H9 (cell line): ENCODE measurements around the gene ASCL3. TPM values are rescaled to one million over a fixed set of nuclear protein-coding genes. Genes with fewer than 3 reads are reported as not detected.
A peak's percentile ranks its signal among the peaks of the same experiment; 100 is the strongest.

Experiments
- DNase-seq: peaks from one replicate; pipeline ENCODE4 v3.0.0-alpha.2; 2017
- H2AFZ ChIP-seq: one replicate; pipeline ENCODE4 v1.6.1; 2013; ENCODE audit warnings: mild to moderate bottlenecking, low read length, control low read depth, moderate library complexity
- H2AK5ac ChIP-seq: 2 replicates; pipeline ENCODE4 v1.6.1; 2013; ENCODE audit warnings: low read length, control low read depth, mixed read lengths; ENCODE audit not compliant: insufficient read length
- H2BK120ac ChIP-seq: one replicate; pipeline ENCODE4 v1.6.1; 2013; ENCODE audit warnings: low read depth, mild to moderate bottlenecking, low read length, control low read depth, inconsistent platforms; ENCODE audit not compliant: poor library complexity, severe bottlenecking
- H2BK12ac ChIP-seq: 2 replicates; pipeline ENCODE4 v1.6.1; 2013; ENCODE audit warnings: low read length, control low read depth, mixed read lengths, low read depth; ENCODE audit not compliant: insufficient read length
- H2BK15ac ChIP-seq: 2 replicates; pipeline ENCODE4 v1.6.1; 2013; ENCODE audit warnings: low read depth, low read length, control low read depth
- H2BK20ac ChIP-seq: one replicate; pipeline ENCODE4 v1.6.1; 2013; ENCODE audit warnings: low read depth, mild to moderate bottlenecking, low read length, control low read depth, inconsistent platforms; ENCODE audit not compliant: poor library complexity, severe bottlenecking
- H2BK5ac ChIP-seq: 2 replicates; pipeline ENCODE4 v1.6.1; 2013; ENCODE audit warnings: low read length, control low read depth, mixed read lengths; ENCODE audit not compliant: insufficient read length
- H3K14ac ChIP-seq: 2 replicates; pipeline ENCODE4 v1.6.1; 2013; ENCODE audit warnings: low read length, control low read depth; ENCODE audit not compliant: insufficient read depth
- H3K18ac ChIP-seq: 2 replicates; pipeline ENCODE4 v1.6.1; 2013; ENCODE audit warnings: low read depth, mild to moderate bottlenecking, mixed read lengths, low read length, control low read depth; ENCODE audit not compliant: insufficient read length
- H3K23ac ChIP-seq: 2 replicates; pipeline ENCODE4 v1.6.1; 2013; ENCODE audit warnings: low read length, control low read depth, mixed read lengths, low read depth; ENCODE audit not compliant: insufficient read length
- H3K23me2 ChIP-seq: 2 replicates; pipeline ENCODE4 v1.6.1; 2013; ENCODE audit warnings: low read depth, mild to moderate bottlenecking, mixed read lengths, low read length, control low read depth; ENCODE audit not compliant: insufficient read length, poor library complexity, severe bottlenecking
- H3K27ac ChIP-seq: 2 replicates; pipeline ENCODE4 v1.5.1; 2013; ENCODE audit warnings: low read length, control low read depth, mixed read lengths, low read depth; ENCODE audit not compliant: insufficient read length
- H3K27me3 ChIP-seq: 2 replicates; pipeline ENCODE4 v1.6.1; 2013; ENCODE audit warnings: low read length, control low read depth, inconsistent platforms; ENCODE audit not compliant: insufficient read depth
- H3K4ac ChIP-seq: 2 replicates; pipeline ENCODE4 v1.6.1; 2013; ENCODE audit warnings: low read depth, mild to moderate bottlenecking, control low read depth, inconsistent platforms, low read length, moderate library complexity
- H3K4me1 ChIP-seq: 2 replicates; pipeline ENCODE4 v1.6.1; 2013; ENCODE audit warnings: low read length, control low read depth, inconsistent platforms; ENCODE audit not compliant: insufficient read depth
- H3K4me2 ChIP-seq: 2 replicates; pipeline ENCODE4 v1.6.1; 2013; ENCODE audit warnings: low read length, control low read depth, mixed read lengths; ENCODE audit not compliant: insufficient read length, insufficient read depth
- H3K56ac ChIP-seq: 2 replicates; pipeline ENCODE4 v1.6.1; 2013; ENCODE audit warnings: low read depth, mild to moderate bottlenecking, mixed read lengths, low read length, control low read depth; ENCODE audit not compliant: insufficient read length
- H3K79me1 ChIP-seq: 2 replicates; pipeline ENCODE4 v1.6.1; 2013; ENCODE audit warnings: low read depth, mild to moderate bottlenecking, moderate library complexity, low read length, control low read depth, inconsistent platforms; ENCODE audit not compliant: insufficient read depth, poor library complexity, severe bottlenecking
- H3K79me2 ChIP-seq: 2 replicates; pipeline ENCODE4 v1.6.1; 2013; ENCODE audit warnings: low read length, control low read depth, inconsistent platforms; ENCODE audit not compliant: insufficient read depth
- H3K9ac ChIP-seq: 2 replicates; pipeline ENCODE4 v1.6.1; 2013; ENCODE audit warnings: low read length, control low read depth, mixed read lengths; ENCODE audit not compliant: insufficient read length; ENCODE audit errors: extremely low read depth
- H3K9me3 ChIP-seq: one replicate; pipeline ENCODE4 v1.6.1; 2013; ENCODE audit warnings: low read depth, low read length, inconsistent platforms; ENCODE audit not compliant: control insufficient read depth
- H3T11ph ChIP-seq: one replicate; pipeline ENCODE4 v1.6.1; 2013; ENCODE audit warnings: mild to moderate bottlenecking, low read length, control low read depth, inconsistent platforms
- H4K20me1 ChIP-seq: one replicate; pipeline ENCODE4 v1.6.1; 2013; ENCODE audit not compliant: control insufficient read depth, insufficient read length, insufficient read depth
- H4K5ac ChIP-seq: 2 replicates; pipeline ENCODE4 v1.6.1; 2013; ENCODE audit warnings: low read depth, mild to moderate bottlenecking, mixed read lengths, low read length, control low read depth; ENCODE audit not compliant: insufficient read length
- H4K8ac ChIP-seq: replicated peaks from 2 replicates; pipeline ENCODE4 v1.6.1; 2013; ENCODE audit warnings: low read length, control low read depth, mixed read lengths, low read depth; ENCODE audit not compliant: insufficient read length
- H4K91ac ChIP-seq: 2 replicates; pipeline ENCODE4 v1.6.1; 2013; ENCODE audit warnings: low read depth, mild to moderate bottlenecking, moderate library complexity, mixed read lengths, low read length, control low read depth; ENCODE audit not compliant: insufficient read length
- H3K27ac Mint-ChIP-seq, 3 experiments: 2 replicates in 2 of 3; 3 replicates in 1 of 3; pipeline ENCODE4 v1.8.0; 2020 to 2021; ENCODE audit warnings: mixed read lengths in 3 of 3, mild to moderate bottlenecking in 1 of 3, moderate library complexity in 1 of 3
- H3K27me3 Mint-ChIP-seq: 2 replicates; pipeline ENCODE4 v1.8.0; 2021; ENCODE audit warnings: low read depth, mild to moderate bottlenecking, moderate library complexity, mixed read lengths
- H3K36me3 Mint-ChIP-seq, 3 experiments: 2 replicates in 2 of 3; 3 replicates in 1 of 3; pipeline ENCODE4 v1.8.0; 2020 to 2021; ENCODE audit warnings: low read depth in 3 of 3, mixed read lengths in 3 of 3; ENCODE audit not compliant: insufficient read depth in 1 of 3
- H3K4me1 Mint-ChIP-seq, 2 experiments: 2 replicates each; pipeline ENCODE4 v1.8.0; 2020; ENCODE audit warnings: mixed read lengths in 2 of 2
- H3K4me3 Mint-ChIP-seq, 2 experiments: 2 replicates in 1 of 2; 3 replicates in 1 of 2; pipeline ENCODE4 v1.8.0; 2020 to 2021; ENCODE audit warnings: mild to moderate bottlenecking in 2 of 2, mixed read lengths in 2 of 2, moderate library complexity in 1 of 2
- H3K9me3 Mint-ChIP-seq, 2 experiments: 2 replicates in 1 of 2; 3 replicates in 1 of 2; pipeline ENCODE4 v1.8.0; 2020; ENCODE audit warnings: mild to moderate bottlenecking in 2 of 2, mixed read lengths in 2 of 2, moderate library complexity in 1 of 2
- CTCF ChIP-seq: fragments of 200-600 bp; sonication (generic); conservative IDR thresholded peaks from 3 replicates; pipeline ENCODE4 v1.8.0; 2021; ENCODE audit warnings: antibody characterized with exemption, mild to moderate bottlenecking
- WGBS: extraction: QIAGEN DNeasy Blood & Tissue Kit; methylation state at CpG from one replicate; pipeline ENCODE4 v1.1.7; 2013; ENCODE audit warnings: missing lambda C conversion rate, low lambda C conversion rate, mixed read lengths; ENCODE audit not compliant: insufficient read length; ENCODE audit errors: extremely low coverage; 5-methylcytosine and 5-hydroxymethylcytosine counted together
- total RNA-seq: library from RNA; stranded (reverse); gene quantifications from 2 replicates; pipeline ENCODE4 v1.2.1, GENCODE V29; 2021

Gene ASCL3
- total RNA-seq, 1 experiment from 2014 or later = not detected

GRCh38 chr11:8927233-8927632 lies 15.6 kb downstream of the ASCL3 start:
- no peak overlapping the region for H4K5ac ChIP-seq
- H3K4ac ChIP-seq = no peak overlapping the region
- no peak for TF ChIP-seq CTCF
- H3K23ac ChIP-seq = no peak overlapping the region
- no peaks in the 10 kb centered on the region for H3K27me3 ChIP-seq
- no peak overlapping the region for H3K18ac ChIP-seq
- H3K14ac ChIP-seq = no peak overlapping the region
- H3K27ac ChIP-seq = no peak overlapping the region
- Mint-ChIP-seq H3K36me3 (peaks cover 6 to 12% (median 8%) of the 10 kb centered on the region in 3 experiments; a peak in 4 of 7 replicates), H3K27ac (peak overlapping the region in 2 of 3 experiments; percentile 20 to 80; a peak in 1 of 7 replicates), H3K4me1 (peaks cover 0 to 2% of the 10 kb centered on the region in 2 experiments; a peak in 2 of 4 replicates), H3K27me3 (peaks cover 1% of the 10 kb centered on the region; the same call in 1 of the 2 replicates), H3K4me3 (no peak overlapping the region), H3K9me3 (no peaks in the 10 kb centered on the region)
- no CpG with 5 or more reads among the region's 5 CpGs for WGBS
- no peak overlapping the region for H2AK5ac ChIP-seq
- H3T11ph ChIP-seq = no peak overlapping the region
- no peak overlapping the region for H2BK120ac ChIP-seq
- no peak overlapping the region for H2AFZ ChIP-seq
- H3K4me2 ChIP-seq = no peak overlapping the region
- H2BK12ac ChIP-seq = no peak overlapping the region
- no peak overlapping the region for H2BK5ac ChIP-seq
- no peaks in the 10 kb centered on the region for H3K9me3 ChIP-seq
- H2BK15ac ChIP-seq = no peak overlapping the region
- 0 out of 2 replicates have a peak, but pooled peaks cover 1% of the 10 kb centered on the region for H3K4me1 ChIP-seq
- H4K20me1 ChIP-seq = no peaks in the 10 kb centered on the region
- H3K9ac ChIP-seq = no peak overlapping the region
- no peaks in the 10 kb centered on the region for H3K79me2 ChIP-seq
- no peak overlapping the region for H2BK20ac ChIP-seq
- H3K23me2 ChIP-seq = no peaks in the 10 kb centered on the region
- no peak for DNase-seq
- no peaks in the 10 kb centered on the region for H3K79me1 ChIP-seq
- no peak overlapping the region for H4K91ac ChIP-seq
- no peak overlapping the region for H3K56ac ChIP-seq
- no peak overlapping the region for H4K8ac ChIP-seq
